Measurements from ENCODE around the gene SLC9A7. TPM values are rescaled to one million over a fixed set of nuclear protein-coding genes. Genes with fewer than 3 reads are reported as not detected.

The SLC9A7 gene
- total RNA-seq, 1 experiment from 2014 or later: 13.1 TPM

- no peaks in the 10 kb centered on the region for H3K27me3 ChIP-seq (replicated peaks; ENCODE audit: insufficient read depth, low read depth, low read length, poor library complexity)
- ChIA-PET POLR2A (ENCODE audit: low non-redundant PET) (no interaction called here), CTCF (no interaction called here)
- BruUV-seq (replicated peaks): no TSS peak
- DNase-seq (ENCODE audit: low spot score): peak; percentile 18
- peaks cover 25% of the 10 kb centered on the region for H3K4me1 ChIP-seq (ENCODE audit: insufficient read depth, low read length, poor library complexity, severe bottlenecking)
- intact Hi-C loops (cut with micrococcal nuclease; ENCODE audit: unreplicated experiment): loop anchor here (10.0 kb wide), 1 partner anchor 449 kb away; no protein-coding TSS in a partner anchor
- TF ChIP-seq, protein P1, sequence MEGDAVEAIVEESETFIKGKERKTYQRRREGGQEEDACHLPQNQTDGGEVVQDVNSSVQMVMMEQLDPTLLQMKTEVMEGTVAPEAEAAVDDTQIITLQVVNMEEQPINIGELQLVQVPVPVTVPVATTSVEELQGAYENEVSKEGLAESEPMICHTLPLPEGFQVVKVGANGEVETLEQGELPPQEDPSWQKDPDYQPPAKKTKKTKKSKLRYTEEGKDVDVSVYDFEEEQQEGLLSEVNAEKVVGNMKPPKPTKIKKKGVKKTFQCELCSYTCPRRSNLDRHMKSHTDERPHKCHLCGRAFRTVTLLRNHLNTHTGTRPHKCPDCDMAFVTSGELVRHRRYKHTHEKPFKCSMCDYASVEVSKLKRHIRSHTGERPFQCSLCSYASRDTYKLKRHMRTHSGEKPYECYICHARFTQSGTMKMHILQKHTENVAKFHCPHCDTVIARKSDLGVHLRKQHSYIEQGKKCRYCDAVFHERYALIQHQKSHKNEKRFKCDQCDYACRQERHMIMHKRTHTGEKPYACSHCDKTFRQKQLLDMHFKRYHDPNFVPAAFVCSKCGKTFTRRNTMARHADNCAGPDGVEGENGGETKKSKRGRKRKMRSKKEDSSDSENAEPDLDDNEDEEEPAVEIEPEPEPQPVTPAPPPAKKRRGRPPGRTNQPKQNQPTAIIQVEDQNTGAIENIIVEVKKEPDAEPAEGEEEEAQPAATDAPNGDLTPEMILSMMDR (conservative IDR thresholded peaks at IDR 0.05; ENCODE audit: low read depth, low read length): no peak
- TF ChIP-seq EZH2 (IDR thresholded peaks at IDR 0.05; ENCODE audit: borderline replicate concordance, low read depth, low read length, poor library complexity, severe bottlenecking): no peak
- no peak overlapping the region for H3K27ac ChIP-seq (ENCODE audit: low read depth, low read length, poor library complexity, severe bottlenecking)
- H3K9me3 ChIP-seq (ENCODE audit: low read depth, low read length, poor library complexity, severe bottlenecking): no peaks in the 10 kb centered on the region
- no peak overlapping the region for H3K4me3 ChIP-seq (ENCODE audit: low read depth, low read length, poor library complexity, severe bottlenecking)
- no peaks in the 10 kb centered on the region for H3K36me3 ChIP-seq (ENCODE audit: insufficient read depth, low read length, poor library complexity, severe bottlenecking)
Observed at GRCh38 chrX:46645614-46646013, 113.3 kb downstream of the SLC9A7 start.

- ChIA-PET POLR2A (ENCODE audit: low non-redundant PET) (no interaction called here), CTCF (no interaction called here)
- no peak for TF ChIP-seq EZH2 (IDR thresholded peaks at IDR 0.05; ENCODE audit: borderline replicate concordance, low read depth, low read length, poor library complexity, severe bottlenecking)
- TF ChIP-seq, protein P1 (conservative IDR thresholded peaks at IDR 0.05; ENCODE audit: low read depth, low read length): no peak
- H3K27me3 ChIP-seq (replicated peaks; ENCODE audit: insufficient read depth, low read depth, low read length, poor library complexity): no peaks in the 10 kb centered on the region
- no peak overlapping the region for H3K27ac ChIP-seq (ENCODE audit: low read depth, low read length, poor library complexity, severe bottlenecking)
- intact Hi-C loops (cut with micrococcal nuclease; ENCODE audit: unreplicated experiment): loop anchor here (2.0 to 10.0 kb wide), 2 partner anchors 71 to 451 kb away; partner anchors contain the start of gene CHST7
- H3K4me1 ChIP-seq (ENCODE audit: insufficient read depth, low read length, poor library complexity, severe bottlenecking): peaks cover 6% of the 10 kb centered on the region
- no peak for DNase-seq (ENCODE audit: low spot score)
- BruUV-seq (replicated peaks): no TSS peak
- no peak overlapping the region for H3K4me3 ChIP-seq (ENCODE audit: low read depth, low read length, poor library complexity, severe bottlenecking)
- H3K9me3 ChIP-seq (ENCODE audit: low read depth, low read length, poor library complexity, severe bottlenecking): no peaks in the 10 kb centered on the region
- no peaks in the 10 kb centered on the region for H3K36me3 ChIP-seq (ENCODE audit: insufficient read depth, low read length, poor library complexity, severe bottlenecking)
Observed at GRCh38 chrX:46643636-46644035, 115.3 kb downstream of the SLC9A7 start.

DNA sequence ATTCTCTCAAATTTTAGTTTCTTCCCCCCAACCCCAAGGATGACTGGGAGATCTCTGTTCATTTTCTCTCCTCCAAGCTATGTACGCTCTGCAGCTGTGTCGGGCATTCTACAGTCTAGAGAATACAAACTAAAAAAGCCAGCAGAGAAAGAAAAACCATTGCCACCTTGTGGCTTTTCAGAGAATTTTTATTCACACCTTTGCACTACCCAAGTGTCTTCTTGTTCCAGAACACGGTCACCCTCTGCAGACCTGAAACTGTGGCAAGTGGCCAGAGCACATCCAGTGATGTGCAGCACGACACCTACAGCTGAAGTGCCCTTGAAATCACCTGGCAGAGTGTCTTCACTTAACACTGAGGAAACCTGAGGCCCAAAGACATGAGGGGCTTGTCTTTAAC, 116.8 kb downstream of the SLC9A7 start:
- H3K27me3 ChIP-seq (replicated peaks; ENCODE audit: insufficient read depth, low read depth, low read length, poor library complexity): no peaks in the 10 kb centered on the region
- H3K9me3 ChIP-seq (ENCODE audit: low read depth, low read length, poor library complexity, severe bottlenecking): no peaks in the 10 kb centered on the region
- no peaks in the 10 kb centered on the region for H3K36me3 ChIP-seq (ENCODE audit: insufficient read depth, low read length, poor library complexity, severe bottlenecking)
- H3K4me3 ChIP-seq (ENCODE audit: low read depth, low read length, poor library complexity, severe bottlenecking): no peak overlapping the region
- no TSS peak for BruUV-seq (replicated peaks)
- ChIA-PET POLR2A (ENCODE audit: low non-redundant PET) (no interaction called here), CTCF (interaction anchor here (1.0 kb wide), 2 partner anchors 87 to 154 kb away, joined by 4 to 7 read pairs; no protein-coding TSS in a partner anchor)
- TF ChIP-seq, protein P1 (conservative IDR thresholded peaks at IDR 0.05; ENCODE audit: low read depth, low read length): peak; percentile 53
- no peak for TF ChIP-seq EZH2 (IDR thresholded peaks at IDR 0.05; ENCODE audit: borderline replicate concordance, low read depth, low read length, poor library complexity, severe bottlenecking)
- intact Hi-C loops (cut with micrococcal nuclease; ENCODE audit: unreplicated experiment): loop anchor here (2.0 to 10.0 kb wide), 2 partner anchors 69 to 453 kb away; partner anchors contain the start of gene CHST7
- peaks cover 4% of the 10 kb centered on the region for H3K4me1 ChIP-seq (ENCODE audit: insufficient read depth, low read length, poor library complexity, severe bottlenecking)
- H3K27ac ChIP-seq (ENCODE audit: low read depth, low read length, poor library complexity, severe bottlenecking): no peak overlapping the region
- DNase-seq (ENCODE audit: low spot score): peak; percentile 65

All from A673 (cell line).